HFF-Myc (cell line): ENCODE measurements around the gene IRX6.

Experiments
- DNase-seq: peaks from one replicate; pipeline ENCODE4 v3.0.0-alpha.2; 2011; ENCODE audit warnings: low read depth; ENCODE audit errors: extremely low read depth
- H3K4me3 ChIP-seq: replicated peaks from 2 replicates; pipeline ENCODE4 v1.5.1; 2011; ENCODE audit warnings: low read depth, mild to moderate bottlenecking, control low read depth, low read length
- CTCF ChIP-seq: IDR thresholded peaks from 2 replicates; pipeline ENCODE4 v1.5.1; 2012; ENCODE audit warnings: mild to moderate bottlenecking, low read depth, low read length, control low read depth; ENCODE audit errors: missing control alignments

The IRX6 gene

DNA sequence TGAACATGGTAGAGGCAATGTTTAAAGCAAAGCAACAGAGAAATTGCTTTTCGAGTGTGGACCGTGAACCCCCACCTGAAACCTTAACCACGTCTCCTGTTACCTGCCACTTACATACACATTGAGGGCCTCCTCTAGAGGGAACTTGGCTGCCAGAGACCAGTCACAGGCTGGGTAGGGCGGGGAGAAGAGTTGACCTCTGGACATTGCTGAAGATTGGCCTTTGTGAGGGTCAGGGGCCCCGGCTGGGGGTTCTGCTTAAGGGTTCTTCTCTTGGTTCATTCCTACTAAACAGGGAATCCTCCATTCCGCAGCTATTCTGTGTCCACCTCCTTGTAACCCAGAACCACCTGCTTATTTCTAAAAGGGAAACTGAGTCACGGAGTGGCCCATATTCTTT is 53.8 kb downstream of the IRX6 start:
- no peak overlapping the region for H3K4me3 ChIP-seq
- no peak for DNase-seq
- TF ChIP-seq CTCF: no peak

GRCh38 chr16:55378616-55379015 is 54.6 kb downstream of the IRX6 start:
- no peak for TF ChIP-seq CTCF
- H3K4me3 ChIP-seq: no peak overlapping the region
- DNase-seq: no peak

DNA sequence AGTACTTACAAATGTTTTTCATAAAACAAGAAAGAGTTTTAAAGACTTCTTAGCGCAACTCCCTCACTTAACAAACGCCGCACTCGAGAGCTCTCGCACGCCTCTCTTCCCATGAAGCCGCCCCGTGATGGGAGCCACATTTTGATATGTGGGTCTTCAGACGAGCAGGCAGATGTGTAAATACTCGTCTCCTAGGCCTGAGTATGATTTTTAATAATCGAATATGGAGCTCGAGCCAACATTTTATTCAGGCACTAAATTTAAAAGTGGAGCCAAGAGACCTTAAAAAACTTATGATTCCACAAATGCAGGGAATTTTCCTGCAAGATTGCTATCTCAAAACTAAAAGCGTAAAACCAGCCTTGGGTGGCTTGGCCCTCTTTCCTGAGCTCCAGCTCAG is 55.4 kb downstream of the IRX6 start:
- DNase-seq: no peak
- H3K4me3 ChIP-seq: no peak overlapping the region
- no peak for TF ChIP-seq CTCF

DNA sequence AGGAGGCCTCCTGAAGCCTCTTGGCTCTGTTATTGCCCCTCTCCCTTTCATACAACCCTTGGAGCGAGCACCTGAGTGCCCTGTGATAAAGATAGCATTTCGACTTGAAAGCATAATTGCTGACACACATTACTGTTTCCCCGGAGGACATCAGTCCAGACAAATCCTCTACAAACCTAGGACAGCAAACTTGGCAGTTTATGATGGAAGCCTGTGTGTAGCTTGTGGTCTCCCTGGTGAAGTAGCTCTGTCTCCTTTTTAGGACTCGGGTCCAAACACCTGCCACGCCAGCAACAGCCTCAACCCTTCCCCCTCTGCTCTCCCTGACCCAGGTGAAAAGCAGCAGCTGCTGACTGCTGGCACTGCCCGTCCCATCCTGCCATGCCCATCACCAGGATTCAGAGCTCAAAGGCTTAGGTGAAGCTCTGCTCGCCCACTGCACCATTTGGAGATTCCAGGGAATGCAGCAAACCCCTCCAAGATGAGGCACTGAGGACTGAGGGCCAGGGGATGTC is 55.9 kb downstream of the IRX6 start:
- no peak overlapping the region for H3K4me3 ChIP-seq
- TF ChIP-seq CTCF: no peak
- no peak for DNase-seq
